ENCODE results near the gene MLXIP.

Gene MLXIP

GRCh38 chr12:122079033-122079531 is 526 bp downstream of the MLXIP start:
- DNase-seq (ENCODE audit: low read depth in 2 of 3, low spot score in 1 of 3) = no peak

- DNase-seq (ENCODE audit: low read depth in 2 of 3, low spot score in 1 of 3) = no peak
These were observed 1.1 kb downstream of the MLXIP start for GRCh38 chr12:122079532-122080081.

- DNase-seq (ENCODE audit: low read depth in 2 of 3, low spot score in 1 of 3) = no peak
These were observed 1.9 kb downstream of the MLXIP start for GRCh38 chr12:122080149-122081082.

- DNase-seq (ENCODE audit: low read depth in 2 of 3, low spot score in 1 of 3) = no peak
These were observed 2.6 kb downstream of the MLXIP start for GRCh38 chr12:122081083-122081696.

- DNase-seq (ENCODE audit: low read depth in 2 of 3, low spot score in 1 of 3) = no peak
These were observed 3.2 kb downstream of the MLXIP start for GRCh38 chr12:122081697-122082221.

- no peak for DNase-seq (ENCODE audit: low read depth in 2 of 3, low spot score in 1 of 3)
These were observed 4.2 kb downstream of the MLXIP start for GRCh38 chr12:122082621-122083356.

GRCh38 chr12:122084857-122085405 is 6.4 kb downstream of the MLXIP start:
- no peak for DNase-seq (ENCODE audit: low read depth in 2 of 3, low spot score in 1 of 3)

- no peak for DNase-seq (ENCODE audit: low read depth in 2 of 3, low spot score in 1 of 3)
These were observed 7.0 kb downstream of the MLXIP start for GRCh38 chr12:122085591-122085990.

GRCh38 chr12:122086116-122086515 is 7.6 kb downstream of the MLXIP start:
- DNase-seq (ENCODE audit: low read depth in 2 of 3, low spot score in 1 of 3) = no peak

- DNase-seq (ENCODE audit: low read depth in 2 of 3, low spot score in 1 of 3) = no peak
These were observed 8.2 kb downstream of the MLXIP start for GRCh38 chr12:122086641-122087285.

GRCh38 chr12:122087431-122088178 is 9.0 kb downstream of the MLXIP start:
- DNase-seq (ENCODE audit: low read depth in 2 of 3, low spot score in 1 of 3) = no peak

- DNase-seq (ENCODE audit: low read depth in 2 of 3, low spot score in 1 of 3) = no peak
These were observed 9.7 kb downstream of the MLXIP start for GRCh38 chr12:122088179-122088810.

- no peak for DNase-seq (ENCODE audit: low read depth in 2 of 3, low spot score in 1 of 3)
These were observed 10.5 kb downstream of the MLXIP start for GRCh38 chr12:122089077-122089476.

- no peak for DNase-seq (ENCODE audit: low read depth in 2 of 3, low spot score in 1 of 3)
These were observed 12.4 kb downstream of the MLXIP start for GRCh38 chr12:122090759-122091515.

- DNase-seq (ENCODE audit: low read depth in 2 of 3, low spot score in 1 of 3) = no peak
These were observed 14.7 kb downstream of the MLXIP start for GRCh38 chr12:122093098-122093883.

- DNase-seq (ENCODE audit: low read depth in 2 of 3, low spot score in 1 of 3) = no peak
These were observed 15.7 kb downstream of the MLXIP start for GRCh38 chr12:122094137-122094734.

Data from stimulated activated CD4-positive, alpha-beta T cell treated with anti-CD3 and anti-CD28 coated beads, Interleukin-12 subunit alpha, Interleukin-12 subunit beta, amount 100 ng/mL, for 48 hours (primary cell).